Mucosa of stomach (tissue), 1 donor: Measurements from ENCODE around the gene UNC79.

Source experiments
- H3K27me3 ChIP-seq: one replicate; pipeline ENCODE4 v1.7.0; 2013; ENCODE audit warnings: mild to moderate bottlenecking, low read length; ENCODE audit not compliant: control insufficient read depth, insufficient read depth
- H3K36me3 ChIP-seq: one replicate; pipeline ENCODE4 v1.7.0; 2013; ENCODE audit warnings: low read length; ENCODE audit not compliant: control insufficient read depth, insufficient read depth
- H3K4me1 ChIP-seq: one replicate; pipeline ENCODE4 v1.7.0; 2013; ENCODE audit warnings: mild to moderate bottlenecking, low read length; ENCODE audit not compliant: control insufficient read depth, insufficient read depth
- H3K4me3 ChIP-seq: one replicate; pipeline ENCODE4 v1.7.0; 2013; ENCODE audit warnings: low read length
- H3K9ac ChIP-seq: one replicate; pipeline ENCODE4 v1.7.0; 2013; ENCODE audit warnings: mild to moderate bottlenecking, low read length, moderate library complexity
- H3K9me3 ChIP-seq: one replicate; pipeline ENCODE4 v1.7.0; 2013; ENCODE audit warnings: mild to moderate bottlenecking, low read length, moderate library complexity; ENCODE audit not compliant: control insufficient read depth
- donor health status: Pancreatic carcinoma.

UNC79 gene

GRCh38 chr14:93643127-93643526 is 212.4 kb downstream of the UNC79 start:
- no peaks in the 10 kb centered on the region for H3K9me3 ChIP-seq
- H3K9ac ChIP-seq = no peak overlapping the region
- no peaks in the 10 kb centered on the region for H3K36me3 ChIP-seq
- no peaks in the 10 kb centered on the region for H3K27me3 ChIP-seq
- no peak overlapping the region for H3K4me3 ChIP-seq
- no peaks in the 10 kb centered on the region for H3K4me1 ChIP-seq

- H3K36me3 ChIP-seq = no peaks in the 10 kb centered on the region
- no peaks in the 10 kb centered on the region for H3K9me3 ChIP-seq
- no peak overlapping the region for H3K9ac ChIP-seq
- no peaks in the 10 kb centered on the region for H3K4me1 ChIP-seq
- no peak overlapping the region for H3K4me3 ChIP-seq
- no peaks in the 10 kb centered on the region for H3K27me3 ChIP-seq
Measured at GRCh38 chr14:93643676-93644075, 212.9 kb downstream of the UNC79 start.

DNA sequence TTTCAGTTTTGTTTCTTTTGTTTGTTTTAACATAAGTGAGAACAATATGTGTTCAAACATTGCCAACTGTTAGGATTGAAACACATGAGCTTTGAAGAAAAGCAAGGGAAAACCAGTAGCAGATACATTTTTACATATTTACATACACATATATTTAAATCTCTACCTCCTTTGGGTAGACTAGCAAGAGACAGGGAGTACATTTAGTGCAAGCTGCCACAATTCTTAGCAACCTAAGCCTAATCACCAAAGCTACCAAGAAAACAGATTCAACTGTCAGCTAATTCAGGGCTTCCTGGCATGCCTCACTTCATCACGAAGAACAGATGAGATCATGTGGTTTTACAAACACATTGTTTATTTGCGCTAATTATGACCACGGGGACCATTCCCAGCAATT is 214.5 kb downstream of the UNC79 start:
- H3K9ac ChIP-seq = no peak overlapping the region
- no peaks in the 10 kb centered on the region for H3K27me3 ChIP-seq

DNA sequence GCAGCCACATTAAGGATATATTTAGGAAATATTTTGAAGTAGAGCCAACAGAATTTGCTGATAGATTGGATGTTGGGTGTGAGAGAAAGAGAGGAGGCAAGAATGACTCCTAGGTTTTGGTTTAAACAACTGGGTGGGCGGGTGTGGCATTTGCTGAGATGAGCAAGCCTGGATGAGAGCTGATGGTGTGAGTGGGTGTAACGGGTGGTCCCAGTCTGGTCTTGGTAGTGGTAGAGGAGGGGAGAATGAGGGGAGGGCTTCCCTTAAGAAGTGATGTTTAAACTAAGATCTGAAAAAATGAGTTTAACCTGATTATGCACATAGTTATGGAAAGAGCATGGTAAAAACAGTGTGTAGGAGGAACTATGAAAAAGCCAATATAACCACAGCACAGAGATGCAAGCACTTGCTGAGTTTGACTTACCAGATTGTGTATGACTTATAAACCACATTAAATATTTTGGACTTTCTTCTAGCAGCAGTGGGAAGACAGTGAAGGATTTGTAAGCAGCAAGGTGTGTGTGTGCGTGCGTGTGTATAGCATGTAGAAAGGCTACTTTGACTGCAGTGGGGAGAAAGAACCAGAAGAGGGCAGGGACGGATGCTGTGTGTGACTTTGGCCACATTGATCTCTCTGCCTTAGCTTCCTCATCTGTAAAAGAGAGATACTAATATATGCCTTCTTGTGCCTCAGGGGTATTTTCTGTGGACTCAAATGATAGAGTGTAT is 217.9 kb downstream of the UNC79 start:
- no peaks in the 10 kb centered on the region for H3K36me3 ChIP-seq
- no peaks in the 10 kb centered on the region for H3K4me1 ChIP-seq
- no peak overlapping the region for H3K4me3 ChIP-seq
- no peaks in the 10 kb centered on the region for H3K27me3 ChIP-seq
- no peaks in the 10 kb centered on the region for H3K9me3 ChIP-seq
- no peak overlapping the region for H3K9ac ChIP-seq

More for the DNA sequence above, 214.5 kb downstream of the UNC79 start:
- no peaks in the 10 kb centered on the region for H3K36me3 ChIP-seq
- H3K4me3 ChIP-seq = no peak overlapping the region
- H3K9me3 ChIP-seq = no peaks in the 10 kb centered on the region
- no peaks in the 10 kb centered on the region for H3K4me1 ChIP-seq

DNA sequence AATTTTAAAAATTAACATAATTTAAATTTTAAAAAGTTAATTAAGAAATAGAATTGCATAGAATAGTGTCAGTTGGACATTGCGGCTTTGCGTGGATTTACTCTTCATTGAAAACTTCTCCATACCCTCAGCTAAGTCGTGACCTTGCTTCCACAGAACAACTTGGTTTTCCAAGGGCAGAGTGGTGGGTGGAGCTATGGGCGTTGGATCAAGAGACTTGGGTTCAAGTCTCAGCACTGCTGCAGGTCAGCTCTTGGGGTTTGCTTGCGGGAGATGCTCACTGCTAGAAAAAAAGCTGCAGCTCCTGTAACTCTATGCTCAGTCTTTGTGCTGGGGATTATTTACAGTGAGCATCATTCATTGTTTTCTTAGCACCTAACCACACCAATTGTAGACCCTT is 223.9 kb downstream of the UNC79 start:
- Histone ChIP-seq H3K27me3 (no peaks in the 10 kb centered on the region), H3K4me1 (no peaks in the 10 kb centered on the region), H3K9me3 (no peaks in the 10 kb centered on the region), H3K9ac (no peak overlapping the region), H3K4me3 (no peak overlapping the region), H3K36me3 (no peaks in the 10 kb centered on the region)

GRCh38 chr14:93655078-93655750 is 224.5 kb downstream of the UNC79 start:
- Histone ChIP-seq H3K9me3 (no peaks in the 10 kb centered on the region), H3K9ac (no peak overlapping the region), H3K27me3 (no peaks in the 10 kb centered on the region), H3K4me1 (no peaks in the 10 kb centered on the region), H3K4me3 (no peak overlapping the region), H3K36me3 (no peaks in the 10 kb centered on the region)

- Histone ChIP-seq H3K9me3 (no peaks in the 10 kb centered on the region), H3K4me3 (no peak overlapping the region), H3K27me3 (no peaks in the 10 kb centered on the region), H3K9ac (no peak overlapping the region), H3K4me1 (no peaks in the 10 kb centered on the region), H3K36me3 (no peaks in the 10 kb centered on the region)
Measured at GRCh38 chr14:93657875-93658274, 227.1 kb downstream of the UNC79 start.

DNA sequence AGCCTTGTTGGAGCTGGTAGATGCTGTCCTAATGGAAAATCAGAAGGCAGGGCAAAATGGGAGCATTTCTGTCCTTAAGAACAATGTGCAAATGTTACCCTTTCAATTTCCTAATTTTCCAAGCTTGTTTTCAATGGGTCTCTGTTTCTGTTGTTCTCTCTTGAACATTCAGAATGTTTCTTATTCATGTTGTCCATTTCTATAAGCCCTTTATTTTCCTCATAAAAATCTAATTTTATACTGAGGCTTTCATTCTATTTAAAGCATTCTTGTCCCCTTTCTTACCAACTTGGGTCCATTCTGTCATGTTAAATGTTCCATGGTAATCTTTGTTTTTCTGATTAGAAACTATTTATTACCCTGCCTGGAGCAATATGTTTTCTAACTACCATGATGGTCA is 232.6 kb downstream of the UNC79 start:
- Histone ChIP-seq H3K4me1 (no peaks in the 10 kb centered on the region), H3K4me3 (no peak overlapping the region), H3K9me3 (no peaks in the 10 kb centered on the region), H3K27me3 (no peaks in the 10 kb centered on the region), H3K9ac (no peak overlapping the region), H3K36me3 (no peaks in the 10 kb centered on the region)

DNA sequence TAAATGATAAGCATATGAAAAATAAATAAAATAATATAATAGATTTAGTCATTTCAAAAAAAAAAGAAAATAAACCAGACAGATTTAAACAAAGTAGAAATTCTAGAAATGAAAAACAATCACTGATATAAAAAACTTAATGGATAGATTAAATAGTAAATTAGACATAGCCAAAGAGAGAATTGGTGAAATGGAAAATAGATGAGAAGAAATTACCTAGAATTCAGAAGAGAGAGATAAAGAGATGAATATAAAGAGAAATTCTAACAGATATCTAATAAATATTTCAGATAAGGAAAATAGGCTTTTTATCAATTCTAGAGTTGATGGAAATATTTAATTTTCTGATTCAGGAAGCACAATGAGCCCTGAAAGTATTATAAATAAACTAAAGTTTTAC is 234.4 kb downstream of the UNC79 start:
- H3K9ac ChIP-seq = no peak overlapping the region
- no peaks in the 10 kb centered on the region for H3K27me3 ChIP-seq
- H3K4me3 ChIP-seq = no peak overlapping the region
- H3K36me3 ChIP-seq = no peaks in the 10 kb centered on the region
- no peaks in the 10 kb centered on the region for H3K4me1 ChIP-seq
- no peaks in the 10 kb centered on the region for H3K9me3 ChIP-seq

DNA sequence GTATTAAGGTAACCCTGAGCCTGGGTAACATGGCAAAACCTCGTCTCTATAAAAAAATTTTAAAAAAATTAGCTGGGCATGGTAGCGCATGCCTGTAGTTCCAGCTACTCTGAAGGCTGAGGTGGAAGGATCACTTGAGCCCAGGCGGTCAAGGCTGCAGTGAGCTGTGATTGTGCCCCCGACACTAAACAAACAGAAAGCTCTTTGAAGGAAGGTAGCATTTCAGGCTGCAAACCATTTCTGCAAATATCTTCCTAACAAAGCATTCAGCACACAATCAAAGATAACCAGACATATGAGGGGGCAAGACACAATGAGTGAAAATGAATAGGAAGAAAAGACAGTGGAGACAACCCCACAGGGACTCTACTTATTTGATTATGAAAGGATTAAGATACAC is 238.9 kb downstream of the UNC79 start:
- Histone ChIP-seq H3K27me3 (no peaks in the 10 kb centered on the region), H3K9me3 (no peaks in the 10 kb centered on the region), H3K9ac (no peak overlapping the region), H3K4me1 (no peaks in the 10 kb centered on the region), H3K36me3 (no peaks in the 10 kb centered on the region), H3K4me3 (no peak overlapping the region)

DNA sequence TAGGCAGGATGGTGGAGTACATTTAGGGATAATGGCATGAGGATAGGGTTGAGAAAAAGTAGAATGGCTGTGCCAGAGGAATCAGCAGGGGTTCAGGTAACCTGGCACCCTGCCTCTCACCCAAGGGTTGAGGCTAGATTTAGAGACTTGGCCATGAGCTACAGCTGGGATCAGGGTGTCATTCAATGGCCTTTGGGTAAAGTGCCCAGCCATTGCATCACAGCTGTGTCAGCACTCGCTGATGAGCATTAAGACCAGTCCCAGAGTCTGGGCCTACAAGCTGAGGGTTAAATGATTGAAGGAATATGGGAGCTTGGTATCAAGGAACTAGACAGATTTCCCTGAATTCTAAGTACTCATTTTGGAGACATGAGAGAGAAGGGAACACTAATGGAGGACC is 243.6 kb downstream of the UNC79 start:
- H3K36me3 ChIP-seq = no peaks in the 10 kb centered on the region
- no peaks in the 10 kb centered on the region for H3K27me3 ChIP-seq
- no peak overlapping the region for H3K4me3 ChIP-seq
- H3K9me3 ChIP-seq = no peaks in the 10 kb centered on the region
- H3K4me1 ChIP-seq = no peaks in the 10 kb centered on the region
- no peak overlapping the region for H3K9ac ChIP-seq

- H3K4me3 ChIP-seq = no peak overlapping the region
- H3K9me3 ChIP-seq = no peaks in the 10 kb centered on the region
- no peaks in the 10 kb centered on the region for H3K36me3 ChIP-seq
- H3K27me3 ChIP-seq = no peaks in the 10 kb centered on the region
- H3K4me1 ChIP-seq = no peaks in the 10 kb centered on the region
- H3K9ac ChIP-seq = no peak overlapping the region
Measured at GRCh38 chr14:93675651-93676050, 244.9 kb downstream of the UNC79 start.
